Fibroblast of gingiva (primary cell): ENCODE data around the gene CHRDL1.
"Not testable (repeated sequence)": the region's sequence is repeated elsewhere in the genome, so short reads cannot be mapped to it uniquely, and the experiment has no call there.

Experiments used
- DNase-seq: peaks from one replicate; pipeline ENCODE4 v3.0.0-alpha.2; 2011; ENCODE audit warnings: low read depth

The CHRDL1 gene

GRCh38 chrX:110795645-110796406 lies at the start of gene CHRDL1:
TSS of gene CHRDL1 (minus strand) at chrX:110795817. CDS start at chrX:110792181, 3,636 bp downstream.
- no peak for DNase-seq

GRCh38 chrX:110836982-110837381 lies 41.4 kb upstream of the CHRDL1 start:
- DNase-seq, result no peak

- no peak for DNase-seq
Measured at GRCh38 chrX:110836451-110836850, 40.8 kb upstream of the CHRDL1 start.

- no peak for DNase-seq
Measured at GRCh38 chrX:110836001-110836400, 40.4 kb upstream of the CHRDL1 start.

- no peak for DNase-seq
Measured at GRCh38 chrX:110825972-110826371, 30.4 kb upstream of the CHRDL1 start.

- not testable (repeated sequence) for DNase-seq
Measured at GRCh38 chrX:110816543-110816942, 20.9 kb upstream of the CHRDL1 start.

- DNase-seq, result peak; percentile 53
Measured at GRCh38 chrX:110806145-110806544, 10.5 kb upstream of the CHRDL1 start.

GRCh38 chrX:110805303-110805702 lies 9.7 kb upstream of the CHRDL1 start:
- DNase-seq, result no peak

- no peak for DNase-seq
Measured at GRCh38 chrX:110804446-110804845, 8.8 kb upstream of the CHRDL1 start.

GRCh38 chrX:110803506-110803905 lies 7.9 kb upstream of the CHRDL1 start:
- DNase-seq, result no peak

- DNase-seq, result no peak
Measured at GRCh38 chrX:110796407-110796697, 735 bp upstream of the CHRDL1 start.

- no peak for DNase-seq
Measured at GRCh38 chrX:110794601-110795000, 1.0 kb downstream of the CHRDL1 start.

GRCh38 chrX:110791071-110791470 lies 4.5 kb downstream of the CHRDL1 start:
- no peak for DNase-seq

- DNase-seq, result no peak
Measured at GRCh38 chrX:110786486-110786885, 9.1 kb downstream of the CHRDL1 start.

GRCh38 chrX:110759785-110760184 lies 35.8 kb downstream of the CHRDL1 start:
- peak; percentile 11 for DNase-seq

GRCh38 chrX:110758781-110759422 lies 36.7 kb downstream of the CHRDL1 start:
- no peak for DNase-seq

- no peak for DNase-seq
Measured at GRCh38 chrX:110755611-110756010, 40.0 kb downstream of the CHRDL1 start.

- DNase-seq, result peak; percentile 28
Measured at GRCh38 chrX:110755061-110755460, 40.6 kb downstream of the CHRDL1 start.

- peak; percentile 31 for DNase-seq
Measured at GRCh38 chrX:110750526-110751189, 45.0 kb downstream of the CHRDL1 start.

GRCh38 chrX:110748256-110748806 lies 47.3 kb downstream of the CHRDL1 start:
- no peak for DNase-seq

GRCh38 chrX:110746014-110746413 lies 49.6 kb downstream of the CHRDL1 start:
- no peak for DNase-seq

- no peak for DNase-seq
Measured at GRCh38 chrX:110745288-110745687, 50.3 kb downstream of the CHRDL1 start.
